GM06990 (cell line): ENCODE data around the gene GGACT.

Experiments
- DNase-seq: peaks from one replicate; pipeline ENCODE4 v3.0.0-alpha.2; 2011; ENCODE audit not compliant: insufficient read length; ENCODE audit errors: extremely low read depth
- H3K27me3 ChIP-seq: replicated peaks from 2 replicates; pipeline ENCODE4 v1.6.0; 2011; ENCODE audit warnings: low read length; ENCODE audit not compliant: control insufficient read depth, insufficient read depth
- H3K36me3 ChIP-seq: 2 replicates; pipeline ENCODE4 v1.5.1; 2011; ENCODE audit warnings: low read length; ENCODE audit not compliant: control insufficient read depth, insufficient read depth
- H3K4me3 ChIP-seq: replicated peaks from 2 replicates; pipeline ENCODE4 v1.5.1; 2011; ENCODE audit warnings: low read depth, mild to moderate bottlenecking, control low read depth, low read length
- CTCF ChIP-seq: IDR thresholded peaks from 2 replicates; pipeline ENCODE4 v1.5.1; 2011; ENCODE audit warnings: low read length, control low read depth, mild to moderate bottlenecking, inconsistent platforms; ENCODE audit not compliant: insufficient read depth, poor library complexity, severe bottlenecking

Gene GGACT

DNA sequence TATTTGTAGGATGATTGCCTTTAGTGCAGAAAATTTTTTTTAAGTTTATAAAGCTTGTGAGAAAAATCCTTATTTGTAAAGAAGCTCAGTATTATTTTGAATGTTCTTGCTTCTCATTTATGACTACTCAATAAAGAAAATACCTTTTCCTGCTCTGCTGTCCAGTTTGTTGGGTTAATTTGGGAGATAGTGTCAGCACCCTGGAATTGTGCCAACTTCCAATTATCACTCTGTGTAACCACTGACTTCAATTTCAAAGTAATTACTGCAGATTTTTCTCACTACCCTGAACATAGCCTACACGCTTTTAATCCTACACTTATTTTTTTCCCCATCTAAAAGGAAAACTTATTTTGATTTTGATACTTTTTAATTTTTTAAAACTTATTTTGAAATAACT lies 93.1 kb downstream of the GGACT start:
- H3K4me3 ChIP-seq, result no peak overlapping the region
- no peak for TF ChIP-seq CTCF
- no peak for DNase-seq

GRCh38 chr13:100493418-100493817 lies 95.2 kb downstream of the GGACT start:
- no peak for DNase-seq
- H3K27me3 ChIP-seq, result no peaks in the 10 kb centered on the region
- H3K4me3 ChIP-seq, result no peak overlapping the region
- H3K36me3 ChIP-seq, result no peaks in the 10 kb centered on the region
- TF ChIP-seq CTCF, result no peak

More for the DNA sequence above, 93.1 kb downstream of the GGACT start:
- Histone ChIP-seq H3K27me3 (no peaks in the 10 kb centered on the region), H3K36me3 (no peaks in the 10 kb centered on the region)

- Histone ChIP-seq H3K36me3 (no peaks in the 10 kb centered on the region), H3K4me3 (no peak overlapping the region), H3K27me3 (no peaks in the 10 kb centered on the region)
- no peak for TF ChIP-seq CTCF
- DNase-seq, result no peak
These were observed 97.3 kb downstream of the GGACT start for GRCh38 chr13:100491164-100491842.

DNA sequence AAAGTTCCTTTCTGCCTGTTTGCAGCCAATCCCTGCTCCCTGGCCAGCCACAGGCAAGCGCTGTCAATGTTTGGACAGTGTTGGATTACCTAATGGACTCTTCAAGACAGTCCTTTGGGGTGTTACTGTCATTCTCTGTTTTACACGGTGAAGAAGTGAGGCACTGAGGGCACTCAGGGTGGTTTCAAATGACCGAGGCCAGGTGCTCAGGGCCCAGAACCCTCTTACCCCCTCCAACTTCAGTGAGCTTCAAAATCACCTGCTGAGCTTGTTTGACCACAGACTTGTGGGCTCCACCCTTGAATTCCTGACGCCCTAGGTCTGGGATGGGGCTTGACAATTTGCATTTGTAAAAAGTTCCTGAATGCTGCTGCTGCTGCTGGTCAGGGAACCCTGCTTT lies 97.9 kb downstream of the GGACT start:
- H3K4me3 ChIP-seq, result no peak overlapping the region
- no peak for TF ChIP-seq CTCF
- H3K27me3 ChIP-seq, result no peaks in the 10 kb centered on the region
- no peaks in the 10 kb centered on the region for H3K36me3 ChIP-seq
- DNase-seq, result no peak

- Histone ChIP-seq H3K27me3 (no peaks in the 10 kb centered on the region), H3K36me3 (no peaks in the 10 kb centered on the region), H3K4me3 (no peak overlapping the region)
- TF ChIP-seq CTCF, result no peak
- no peak for DNase-seq
These were observed 103.3 kb downstream of the GGACT start for GRCh38 chr13:100485265-100485664.

DNA sequence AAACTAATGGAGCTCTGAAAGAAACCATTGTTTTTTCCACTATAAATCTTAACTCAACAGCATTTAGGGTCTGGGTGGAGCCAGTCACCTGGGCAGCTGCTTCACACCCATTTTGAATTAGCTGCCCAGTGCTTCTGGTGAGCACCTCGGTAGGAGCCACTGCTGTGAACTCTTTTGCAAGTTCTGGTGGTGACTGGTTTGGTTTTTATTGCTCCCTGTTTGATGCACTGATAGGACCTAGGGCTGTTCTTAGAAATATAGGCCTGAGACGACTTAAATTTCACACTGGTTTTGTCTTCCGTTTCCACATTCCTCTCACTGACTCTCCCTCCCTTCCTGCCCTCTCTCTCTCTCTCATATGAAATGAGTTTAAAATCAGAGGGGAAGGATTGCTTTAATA lies 103.9 kb downstream of the GGACT start:
- H3K27me3 ChIP-seq, result no peaks in the 10 kb centered on the region
- DNase-seq, result no peak
- no peak for TF ChIP-seq CTCF
- H3K36me3 ChIP-seq, result no peaks in the 10 kb centered on the region
- H3K4me3 ChIP-seq, result no peak overlapping the region
